Measurements from ENCODE around the gene HMGN3. TPM values are rescaled to one million over a fixed set of nuclear protein-coding genes. Genes with fewer than 3 reads are reported as not detected.

Gene HMGN3
- total RNA-seq, 1 donor from 2014 or later = 29.9 TPM

DNA sequence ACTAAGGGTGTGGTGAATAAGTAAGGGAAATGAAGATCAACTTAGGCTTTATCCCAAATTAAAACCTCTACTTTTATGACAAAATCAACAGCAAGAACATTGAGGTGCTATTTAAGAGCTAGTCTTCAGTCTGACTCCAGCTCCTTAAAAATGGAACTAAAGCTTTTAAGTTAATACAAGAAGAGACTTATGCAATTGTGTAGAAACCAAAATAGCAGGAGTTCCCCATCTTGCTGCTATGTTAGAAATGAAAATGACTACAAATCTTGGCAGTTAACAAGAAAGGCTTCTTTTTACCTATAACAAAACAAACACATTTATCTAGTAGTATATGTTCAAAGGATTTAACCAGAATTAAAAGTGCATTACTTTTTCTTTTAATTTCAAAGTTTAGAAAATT, 25.7 kb downstream of the HMGN3 start:
- Mint-ChIP-seq H3K9me3 (no peaks in the 10 kb centered on the region), H3K27me3 (no peaks in the 10 kb centered on the region), H3K36me3 (ENCODE audit: low read depth) (peaks cover 37% of the 10 kb centered on the region), H3K27ac (no peak overlapping the region), H3K4me1 (no peaks in the 10 kb centered on the region), H3K4me3 (no peak overlapping the region)
- no peak for DNase-seq
- ChIA-PET CTCF (no interaction called here), POLR2A (no interaction called here)
- ATAC-seq (ENCODE audit: low read depth) = no peak
- intact Hi-C loops (cut with micrococcal nuclease) = no loop called here
- no peak for TF ChIP-seq CTCF (IDR thresholded peaks at IDR 0.05)

DNA sequence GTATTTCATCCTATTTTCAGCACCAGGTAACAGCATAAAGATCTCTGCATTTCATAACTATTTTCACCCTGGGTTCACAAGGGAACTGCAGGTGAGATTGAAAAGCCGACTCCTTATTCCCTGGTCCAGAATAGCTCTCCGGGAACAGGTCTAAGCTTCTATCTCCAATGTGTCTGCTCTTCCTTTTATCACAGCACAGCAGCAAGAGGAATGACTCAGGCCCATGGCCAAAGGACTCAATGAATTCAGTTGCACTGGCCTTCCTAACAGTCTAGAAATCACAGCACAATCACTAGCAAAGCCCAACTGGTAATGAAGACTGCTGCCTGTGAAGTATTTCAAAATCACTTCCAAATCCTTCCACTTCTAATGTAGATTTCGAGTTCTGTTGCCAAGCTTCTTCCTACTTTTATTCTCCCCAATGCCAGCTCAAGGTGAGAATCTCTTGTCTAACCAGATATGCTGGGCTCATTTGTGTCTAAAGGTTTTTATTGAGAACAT, 30.7 kb downstream of the HMGN3 start:
- Mint-ChIP-seq H3K4me3 (no peak overlapping the region), H3K27me3 (no peaks in the 10 kb centered on the region), H3K27ac (no peak overlapping the region), H3K36me3 (ENCODE audit: low read depth) (peaks cover 42% of the 10 kb centered on the region), H3K9me3 (no peaks in the 10 kb centered on the region), H3K4me1 (no peaks in the 10 kb centered on the region)
- no peak for TF ChIP-seq CTCF (IDR thresholded peaks at IDR 0.05)
- CTCF ChIA-PET = no interaction called here
- intact Hi-C loops (cut with micrococcal nuclease) = no loop called here
- ATAC-seq (ENCODE audit: low read depth) = no peak
- DNase-seq = no peak
- POLR2A ChIA-PET = interaction anchor here (0.5 kb wide), 1 partner anchor 10 kb away, joined by 3 read pairs; no protein-coding TSS in a partner anchor

DNA sequence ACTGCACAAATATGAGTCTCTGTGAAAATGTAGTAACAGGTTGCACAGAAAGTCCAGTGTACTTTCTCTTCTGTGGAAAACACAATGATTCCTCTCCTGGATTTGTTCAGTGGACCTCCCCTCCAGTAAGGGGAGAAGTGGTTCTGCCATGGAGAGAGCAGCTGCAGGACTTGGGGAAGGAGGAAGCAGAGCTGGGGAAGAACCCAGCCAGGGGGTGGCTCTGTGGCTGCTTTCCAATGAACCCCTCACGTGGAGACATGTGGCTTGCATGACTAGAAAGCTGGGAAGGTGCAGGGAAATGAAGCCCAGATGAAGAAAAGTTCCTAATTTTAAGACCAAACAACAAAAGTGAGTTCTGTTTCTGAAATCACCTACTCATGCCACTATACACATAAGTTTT, 31.9 kb downstream of the HMGN3 start:
- POLR2A ChIA-PET = no interaction called here
- CTCF ChIA-PET = no interaction called here
- ATAC-seq (ENCODE audit: low read depth) (no peak), DNase-seq (no peak)
- no peak for TF ChIP-seq CTCF (IDR thresholded peaks at IDR 0.05)
- H3K27ac Mint-ChIP-seq = no peak overlapping the region
- H3K4me3 Mint-ChIP-seq = no peak overlapping the region
- H3K36me3 Mint-ChIP-seq (ENCODE audit: low read depth) = peaks cover 41% of the 10 kb centered on the region
- intact Hi-C loops (cut with micrococcal nuclease) = no loop called here
- no peaks in the 10 kb centered on the region for H3K4me1 Mint-ChIP-seq
- H3K27me3 Mint-ChIP-seq = no peaks in the 10 kb centered on the region
- no peaks in the 10 kb centered on the region for H3K9me3 Mint-ChIP-seq

DNA sequence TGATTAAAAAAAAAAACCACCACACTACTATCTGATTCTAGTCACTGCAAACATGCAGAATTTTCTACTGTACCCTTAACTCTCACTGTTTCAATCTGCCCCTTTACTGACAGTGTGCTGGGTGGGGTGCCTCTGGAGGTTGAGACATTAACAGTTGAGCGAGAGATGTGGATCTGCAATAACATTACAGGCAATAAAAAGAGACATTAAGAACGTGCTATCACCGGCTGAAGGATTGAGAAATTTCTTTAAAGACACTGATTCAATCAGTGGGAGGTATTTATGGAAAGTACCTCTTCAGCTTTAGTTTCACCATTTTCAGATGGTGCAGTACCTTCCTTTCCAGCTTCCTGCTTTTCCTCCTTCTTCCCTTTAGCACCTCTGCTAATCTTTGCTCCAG, 32.5 kb downstream of the HMGN3 start:
- Mint-ChIP-seq H3K27me3 (no peaks in the 10 kb centered on the region), H3K4me1 (no peaks in the 10 kb centered on the region), H3K36me3 (ENCODE audit: low read depth) (peaks cover 37% of the 10 kb centered on the region), H3K4me3 (no peak overlapping the region), H3K27ac (no peak overlapping the region), H3K9me3 (no peaks in the 10 kb centered on the region)
- intact Hi-C loops (cut with micrococcal nuclease) = no loop called here
- CTCF ChIA-PET = no interaction called here
- POLR2A ChIA-PET = no interaction called here
- DNase-seq = no peak
- ATAC-seq (ENCODE audit: low read depth) = no peak
- TF ChIP-seq CTCF (IDR thresholded peaks at IDR 0.05) = no peak

- no peaks in the 10 kb centered on the region for H3K9me3 Mint-ChIP-seq
- H3K27ac Mint-ChIP-seq = no peak overlapping the region
- ATAC-seq (ENCODE audit: low read depth) (no peak), DNase-seq (no peak)
- intact Hi-C loops (cut with micrococcal nuclease) = no loop called here
- POLR2A ChIA-PET = no interaction called here
- CTCF ChIA-PET = no interaction called here
- no peaks in the 10 kb centered on the region for H3K4me1 Mint-ChIP-seq
- no peak overlapping the region for H3K4me3 Mint-ChIP-seq
- TF ChIP-seq CTCF (IDR thresholded peaks at IDR 0.05) = no peak
- H3K27me3 Mint-ChIP-seq = no peaks in the 10 kb centered on the region
- H3K36me3 Mint-ChIP-seq (ENCODE audit: low read depth) = peaks cover 35% of the 10 kb centered on the region
Measured at GRCh38 chr6:79201143-79201542, 33.3 kb downstream of the HMGN3 start.
